SJCRH30 (cell line): Measurements from ENCODE around the gene KISS1R. TPM values are rescaled to one million over a fixed set of nuclear protein-coding genes. Genes with fewer than 3 reads are reported as not detected.
A peak's percentile ranks its signal among the peaks of the same experiment; 100 is the strongest.

Source experiments
- DNase-seq, 2 experiments: peaks; one replicate each; pipeline ENCODE4 v3.0.0-alpha.2; 2015 to 2020
- H3K27ac ChIP-seq: fragments of 250-450 bp; sonication (Bioruptor Pico); 2 replicates; pipeline ENCODE4 v1.5.1; 2020; ENCODE audit warnings: mild to moderate bottlenecking, moderate library complexity
- H3K27me3 ChIP-seq: fragments of 250-450 bp; sonication (Bioruptor Pico); 2 replicates; pipeline ENCODE4 v1.5.1; 2020; ENCODE audit warnings: mild to moderate bottlenecking, moderate library complexity
- H3K36me3 ChIP-seq: fragments of 250-450 bp; sonication (Bioruptor Pico); 2 replicates; pipeline ENCODE4 v1.5.1; 2020; ENCODE audit warnings: mild to moderate bottlenecking, moderate library complexity
- H3K4me1 ChIP-seq: fragments of 250-450 bp; sonication (Bioruptor Pico); 2 replicates; pipeline ENCODE4 v1.5.1; 2020; ENCODE audit warnings: mild to moderate bottlenecking, moderate library complexity
- H3K4me3 ChIP-seq: fragments of 250-450 bp; sonication (Bioruptor Pico); 2 replicates; pipeline ENCODE4 v1.5.1; 2020; ENCODE audit warnings: mild to moderate bottlenecking, moderate library complexity
- H3K9me3 ChIP-seq: fragments of 250-450 bp; sonication (Bioruptor Pico); replicated peaks from 2 replicates; pipeline ENCODE4 v1.5.1; 2020; ENCODE audit warnings: mild to moderate bottlenecking, moderate library complexity
- total RNA-seq: library from RNA; depleted of rRNA; stranded (reverse); fragments of >200 nt; shearing (Covaris generic); gene quantifications from 2 replicates; pipeline ENCODE4 v1.2.3, GENCODE V29; 2014

Gene KISS1R
- total RNA-seq, 1 experiment from 2014 or later, result 0.08 TPM

GRCh38 chr19:901216-902092 is 15.7 kb upstream of the KISS1R start:
- Histone ChIP-seq H3K9me3 (no peaks in the 10 kb centered on the region), H3K4me1 (peaks cover 8% of the 10 kb centered on the region; the same call in 1 of the 2 replicates), H3K4me3 (no peak overlapping the region), H3K27ac (no peak overlapping the region), H3K36me3 (peaks cover 4% of the 10 kb centered on the region; the same call in 1 of the 2 replicates), H3K27me3 (no peaks in the 10 kb centered on the region)
- DNase-seq, result no peak

- DNase-seq, result no peak
- Histone ChIP-seq H3K36me3 (peaks cover 3% of the 10 kb centered on the region; the same call in 1 of the 2 replicates), H3K4me1 (peaks cover 8% of the 10 kb centered on the region; the same call in 1 of the 2 replicates), H3K27ac (no peak overlapping the region; the same call in 1 of the 2 replicates), H3K4me3 (no peak overlapping the region), H3K9me3 (no peaks in the 10 kb centered on the region), H3K27me3 (no peaks in the 10 kb centered on the region)
These were observed 15.1 kb upstream of the KISS1R start for GRCh38 chr19:902093-902370.

- no peak for DNase-seq
- Histone ChIP-seq H3K27ac (peak overlapping the region; percentile 83), H3K9me3 (no peaks in the 10 kb centered on the region), H3K36me3 (no peaks in the 10 kb centered on the region), H3K27me3 (no peaks in the 10 kb centered on the region), H3K4me1 (peaks cover 8% of the 10 kb centered on the region; the same call in 1 of the 2 replicates), H3K4me3 (peak overlapping the region; percentile 43; the same call in 1 of the 2 replicates)
These were observed 14.5 kb upstream of the KISS1R start for GRCh38 chr19:902446-903226.

GRCh38 chr19:903266-903797 is 13.8 kb upstream of the KISS1R start:
- H3K4me1 ChIP-seq, result peaks cover 8% of the 10 kb centered on the region; the same call in 1 of the 2 replicates

GRCh38 chr19:904545-904944 is 12.6 kb upstream of the KISS1R start:
- Histone ChIP-seq H3K27me3 (no peaks in the 10 kb centered on the region), H3K4me1 (peaks cover 8% of the 10 kb centered on the region; the same call in 1 of the 2 replicates), H3K36me3 (no peaks in the 10 kb centered on the region), H3K9me3 (no peaks in the 10 kb centered on the region), H3K27ac (no peak overlapping the region), H3K4me3 (no peak overlapping the region)
- no peak for DNase-seq

More at GRCh38 chr19:903266-903797, 13.8 kb upstream of the KISS1R start:
- peak; percentile 90 to 91 for DNase-seq
- H3K36me3 ChIP-seq, result no peaks in the 10 kb centered on the region
- H3K27me3 ChIP-seq, result no peaks in the 10 kb centered on the region
- peak overlapping the region; percentile 83 for H3K27ac ChIP-seq
- no peaks in the 10 kb centered on the region for H3K9me3 ChIP-seq
- peak overlapping the region; percentile 43 for H3K4me3 ChIP-seq

GRCh38 chr19:906480-906879 is 10.7 kb upstream of the KISS1R start:
- no peak for DNase-seq
- Histone ChIP-seq H3K36me3 (no peaks in the 10 kb centered on the region), H3K27me3 (no peaks in the 10 kb centered on the region), H3K4me1 (peaks cover 8% of the 10 kb centered on the region; the same call in 1 of the 2 replicates), H3K27ac (no peak overlapping the region), H3K9me3 (no peaks in the 10 kb centered on the region), H3K4me3 (no peak overlapping the region)

GRCh38 chr19:907183-907853 is 9.8 kb upstream of the KISS1R start:
- peaks cover 8% of the 10 kb centered on the region; the same call in 1 of the 2 replicates for H3K4me1 ChIP-seq
- no peak overlapping the region for H3K27ac ChIP-seq
- H3K27me3 ChIP-seq, result no peaks in the 10 kb centered on the region
- no peak for DNase-seq
- H3K9me3 ChIP-seq, result no peaks in the 10 kb centered on the region
- no peaks in the 10 kb centered on the region for H3K36me3 ChIP-seq
- H3K4me3 ChIP-seq, result no peak overlapping the region

GRCh38 chr19:911197-912033 is 5.7 kb upstream of the KISS1R start:
- no peak overlapping the region for H3K4me3 ChIP-seq
- H3K36me3 ChIP-seq, result no peaks in the 10 kb centered on the region
- no peaks in the 10 kb centered on the region for H3K9me3 ChIP-seq
- H3K27me3 ChIP-seq, result peaks cover 4% of the 10 kb centered on the region; the same call in 1 of the 2 replicates
- no peak for DNase-seq
- no peak overlapping the region for H3K27ac ChIP-seq
- no peaks in the 10 kb centered on the region for H3K4me1 ChIP-seq

GRCh38 chr19:912181-913079 is 4.7 kb upstream of the KISS1R start:
- peaks cover 10% of the 10 kb centered on the region; the same call in 1 of the 2 replicates for H3K27me3 ChIP-seq
- H3K36me3 ChIP-seq, result no peaks in the 10 kb centered on the region
- peak; percentile 42 to 56 for DNase-seq
- no peak overlapping the region for H3K27ac ChIP-seq
- no peaks in the 10 kb centered on the region for H3K4me1 ChIP-seq
- H3K9me3 ChIP-seq, result no peaks in the 10 kb centered on the region
- peak overlapping the region; percentile 66 for H3K4me3 ChIP-seq

- Histone ChIP-seq H3K4me1 (no peaks in the 10 kb centered on the region), H3K4me3 (peak within 1 kb of the TSS; percentile 66), H3K9me3 (no peaks in the 10 kb centered on the region), H3K27me3 (peaks cover 18% of the 10 kb centered on the region), H3K27ac (no peak within 1 kb of the TSS), H3K36me3 (no peaks in the 10 kb centered on the region)
- DNase-seq, result peak; percentile 51 to 55
These were observed 3.9 kb upstream of the KISS1R start, which contains the start of gene R3HDM4 for GRCh38 chr19:913080-913748. R3HDM4 (minus strand) TSS chr19:913219; CDS start chr19:913157, 62 bp downstream.

GRCh38 chr19:916645-917322 is 349 bp upstream of the KISS1R start:
- no peaks in the 10 kb centered on the region for H3K9me3 ChIP-seq
- 0 out of 2 replicates have a peak, but pooled peaks cover under 1% of the 10 kb centered on the region for H3K4me1 ChIP-seq
- peak overlapping the region; percentile 6; the same call in 1 of the 2 replicates for H3K4me3 ChIP-seq
- H3K27me3 ChIP-seq, result peaks cover 27% of the 10 kb centered on the region
- DNase-seq, result peak in 1 of 2 experiments; percentile 32
- H3K27ac ChIP-seq, result no peak overlapping the region
- no peaks in the 10 kb centered on the region for H3K36me3 ChIP-seq

- no peak overlapping the region for H3K27ac ChIP-seq
- DNase-seq, result no peak
- no peaks in the 10 kb centered on the region for H3K36me3 ChIP-seq
- peaks cover 27% of the 10 kb centered on the region for H3K27me3 ChIP-seq
- H3K4me3 ChIP-seq, result no peak overlapping the region
- no peaks in the 10 kb centered on the region for H3K9me3 ChIP-seq
- H3K4me1 ChIP-seq, result peaks cover 3% of the 10 kb centered on the region; the same call in 1 of the 2 replicates
These were observed 962 bp downstream of the KISS1R start for GRCh38 chr19:918152-918437.
